ENCODE measurements around the gene FAM78A. TPM values are rescaled to one million over a fixed set of nuclear protein-coding genes. Genes with fewer than 3 reads are reported as not detected.

FAM78A gene
- total RNA-seq, 1 experiment from 2014 or later: 3.0 TPM

DNA sequence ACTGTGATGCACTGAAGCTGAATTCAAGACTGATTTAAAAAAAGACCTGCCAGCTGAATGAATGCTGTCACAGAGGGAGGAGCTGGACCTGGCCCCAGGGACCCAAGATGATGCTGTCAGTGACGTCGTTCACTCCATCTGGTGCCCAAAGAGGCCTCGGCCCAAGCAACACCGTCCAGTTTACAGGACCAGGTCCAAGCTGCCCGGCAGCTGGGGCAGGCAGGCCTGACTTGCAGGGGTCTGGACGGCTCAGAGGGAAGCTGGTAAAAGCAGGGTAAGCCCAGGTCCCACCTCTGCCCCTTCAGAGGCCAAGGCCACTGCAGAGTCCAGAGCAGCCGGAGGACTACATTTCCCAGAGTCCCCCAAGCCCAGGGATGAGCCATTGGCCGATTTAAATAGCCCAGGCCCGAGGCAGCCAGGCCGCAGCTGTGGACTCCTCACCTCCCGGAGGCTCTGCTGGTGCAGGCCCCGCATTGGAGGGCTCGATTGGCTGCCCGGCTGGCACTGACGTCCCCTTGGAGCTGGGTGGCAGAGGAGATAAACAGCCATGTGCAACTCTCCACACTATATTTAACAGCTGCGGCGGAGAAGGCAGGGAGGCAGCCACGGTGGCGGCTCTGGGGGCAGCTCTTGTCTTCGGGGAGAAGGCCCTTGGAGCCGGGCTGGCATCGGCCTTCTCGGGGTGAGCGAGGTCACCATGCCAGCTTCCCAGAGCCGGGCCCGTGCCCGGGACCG, 13.2 kb upstream of the FAM78A start, which contains the start of gene PLPP7 (continued):
- peak; percentile 44; the same call in 1 of the 2 replicates for TF ChIP-seq MYBL2 (CRISPR knock-in tag; IDR thresholded peaks at IDR 0.05)
- no peak for TF ChIP-seq ZNF121 (CRISPR knock-in tag; IDR thresholded peaks at IDR 0.05)
- TF ChIP-seq GRHL2 (CRISPR knock-in tag; IDR thresholded peaks at IDR 0.05; ENCODE audit: insufficient replicate concordance, severe bottlenecking): no peak
- TF ChIP-seq NFATC4 (CRISPR knock-in tag; IDR thresholded peaks at IDR 0.05): no peak
- TF ChIP-seq ZNF416 (CRISPR knock-in tag; IDR thresholded peaks at IDR 0.05): no peak
- no peak for TF ChIP-seq E2F5 (CRISPR knock-in tag; IDR thresholded peaks at IDR 0.05)
- TF ChIP-seq, protein P1, sequence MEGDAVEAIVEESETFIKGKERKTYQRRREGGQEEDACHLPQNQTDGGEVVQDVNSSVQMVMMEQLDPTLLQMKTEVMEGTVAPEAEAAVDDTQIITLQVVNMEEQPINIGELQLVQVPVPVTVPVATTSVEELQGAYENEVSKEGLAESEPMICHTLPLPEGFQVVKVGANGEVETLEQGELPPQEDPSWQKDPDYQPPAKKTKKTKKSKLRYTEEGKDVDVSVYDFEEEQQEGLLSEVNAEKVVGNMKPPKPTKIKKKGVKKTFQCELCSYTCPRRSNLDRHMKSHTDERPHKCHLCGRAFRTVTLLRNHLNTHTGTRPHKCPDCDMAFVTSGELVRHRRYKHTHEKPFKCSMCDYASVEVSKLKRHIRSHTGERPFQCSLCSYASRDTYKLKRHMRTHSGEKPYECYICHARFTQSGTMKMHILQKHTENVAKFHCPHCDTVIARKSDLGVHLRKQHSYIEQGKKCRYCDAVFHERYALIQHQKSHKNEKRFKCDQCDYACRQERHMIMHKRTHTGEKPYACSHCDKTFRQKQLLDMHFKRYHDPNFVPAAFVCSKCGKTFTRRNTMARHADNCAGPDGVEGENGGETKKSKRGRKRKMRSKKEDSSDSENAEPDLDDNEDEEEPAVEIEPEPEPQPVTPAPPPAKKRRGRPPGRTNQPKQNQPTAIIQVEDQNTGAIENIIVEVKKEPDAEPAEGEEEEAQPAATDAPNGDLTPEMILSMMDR (IDR thresholded peaks at IDR 0.05): no peak
- TF ChIP-seq MLX (CRISPR knock-in tag; IDR thresholded peaks at IDR 0.05): no peak
- TF ChIP-seq ESRRA (CRISPR knock-in tag; IDR thresholded peaks at IDR 0.05; ENCODE audit: borderline replicate concordance): no peak
- no peak for TF ChIP-seq ETV6 (CRISPR knock-in tag; IDR thresholded peaks at IDR 0.05)

DNA sequence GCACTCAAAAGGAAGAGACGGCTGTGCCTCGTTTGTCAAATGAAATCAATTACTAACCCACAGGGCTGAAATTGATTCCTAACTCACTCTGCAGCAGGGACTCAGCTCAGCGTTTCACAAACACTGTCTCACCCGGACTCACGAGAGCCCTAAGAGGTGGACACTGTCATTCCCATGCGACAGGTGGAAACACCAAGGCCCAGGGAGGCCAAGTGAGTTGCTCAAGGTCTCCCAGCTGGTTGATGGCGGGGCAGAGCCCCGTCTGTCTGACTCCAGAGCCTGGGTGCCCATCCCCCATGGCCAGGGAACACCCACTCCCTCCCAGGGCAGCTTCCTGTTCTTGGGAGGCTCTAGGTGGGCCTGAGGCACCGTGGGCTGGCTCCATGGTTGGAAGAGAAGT, 11.9 kb upstream of the FAM78A start:
- Mint-ChIP-seq H3K27ac (no peak overlapping the region), H3K9me3 (no peaks in the 10 kb centered on the region), H3K27me3 (ENCODE audit: low read depth) (peaks cover 14% of the 10 kb centered on the region), H3K36me3 (no peaks in the 10 kb centered on the region), H3K4me1 (peaks cover 10% of the 10 kb centered on the region), H3K4me3 (no peak overlapping the region)
- TF ChIP-seq RORB (CRISPR knock-in tag; IDR thresholded peaks at IDR 0.05): no peak
- CTCF ChIA-PET: interaction anchor here (1.0 to 4.4 kb wide), 8 partner anchors 8 to 62 kb away, joined by 3 to 44 read pairs (median 5); partner anchors contain the start of gene FAM78A
- ATAC-seq (no peak), DNase-seq (ENCODE audit: low spot score) (no peak)
- POLR2A ChIA-PET: no interaction called here

GRCh38 chr9:131287359-131287758, 11.0 kb upstream of the FAM78A start:
- peaks cover 16% of the 10 kb centered on the region for H3K27me3 Mint-ChIP-seq (ENCODE audit: low read depth)
- TF ChIP-seq TEAD4 (CRISPR knock-in tag; IDR thresholded peaks at IDR 0.05): no peak
- TF ChIP-seq ZNF317 (CRISPR knock-in tag; IDR thresholded peaks at IDR 0.05; ENCODE audit: borderline replicate concordance, low read depth): no peak
- no peak for TF ChIP-seq MLX (CRISPR knock-in tag; IDR thresholded peaks at IDR 0.05)
- TF ChIP-seq ATF3 (CRISPR knock-in tag; conservative IDR thresholded peaks at IDR 0.05): no peak
- TF ChIP-seq, protein P2, sequence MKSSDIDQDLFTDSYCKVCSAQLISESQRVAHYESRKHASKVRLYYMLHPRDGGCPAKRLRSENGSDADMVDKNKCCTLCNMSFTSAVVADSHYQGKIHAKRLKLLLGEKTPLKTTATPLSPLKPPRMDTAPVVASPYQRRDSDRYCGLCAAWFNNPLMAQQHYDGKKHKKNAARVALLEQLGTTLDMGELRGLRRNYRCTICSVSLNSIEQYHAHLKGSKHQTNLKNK (CRISPR knock-in tag; IDR thresholded peaks at IDR 0.05): no peak
- TF ChIP-seq, protein P3, sequence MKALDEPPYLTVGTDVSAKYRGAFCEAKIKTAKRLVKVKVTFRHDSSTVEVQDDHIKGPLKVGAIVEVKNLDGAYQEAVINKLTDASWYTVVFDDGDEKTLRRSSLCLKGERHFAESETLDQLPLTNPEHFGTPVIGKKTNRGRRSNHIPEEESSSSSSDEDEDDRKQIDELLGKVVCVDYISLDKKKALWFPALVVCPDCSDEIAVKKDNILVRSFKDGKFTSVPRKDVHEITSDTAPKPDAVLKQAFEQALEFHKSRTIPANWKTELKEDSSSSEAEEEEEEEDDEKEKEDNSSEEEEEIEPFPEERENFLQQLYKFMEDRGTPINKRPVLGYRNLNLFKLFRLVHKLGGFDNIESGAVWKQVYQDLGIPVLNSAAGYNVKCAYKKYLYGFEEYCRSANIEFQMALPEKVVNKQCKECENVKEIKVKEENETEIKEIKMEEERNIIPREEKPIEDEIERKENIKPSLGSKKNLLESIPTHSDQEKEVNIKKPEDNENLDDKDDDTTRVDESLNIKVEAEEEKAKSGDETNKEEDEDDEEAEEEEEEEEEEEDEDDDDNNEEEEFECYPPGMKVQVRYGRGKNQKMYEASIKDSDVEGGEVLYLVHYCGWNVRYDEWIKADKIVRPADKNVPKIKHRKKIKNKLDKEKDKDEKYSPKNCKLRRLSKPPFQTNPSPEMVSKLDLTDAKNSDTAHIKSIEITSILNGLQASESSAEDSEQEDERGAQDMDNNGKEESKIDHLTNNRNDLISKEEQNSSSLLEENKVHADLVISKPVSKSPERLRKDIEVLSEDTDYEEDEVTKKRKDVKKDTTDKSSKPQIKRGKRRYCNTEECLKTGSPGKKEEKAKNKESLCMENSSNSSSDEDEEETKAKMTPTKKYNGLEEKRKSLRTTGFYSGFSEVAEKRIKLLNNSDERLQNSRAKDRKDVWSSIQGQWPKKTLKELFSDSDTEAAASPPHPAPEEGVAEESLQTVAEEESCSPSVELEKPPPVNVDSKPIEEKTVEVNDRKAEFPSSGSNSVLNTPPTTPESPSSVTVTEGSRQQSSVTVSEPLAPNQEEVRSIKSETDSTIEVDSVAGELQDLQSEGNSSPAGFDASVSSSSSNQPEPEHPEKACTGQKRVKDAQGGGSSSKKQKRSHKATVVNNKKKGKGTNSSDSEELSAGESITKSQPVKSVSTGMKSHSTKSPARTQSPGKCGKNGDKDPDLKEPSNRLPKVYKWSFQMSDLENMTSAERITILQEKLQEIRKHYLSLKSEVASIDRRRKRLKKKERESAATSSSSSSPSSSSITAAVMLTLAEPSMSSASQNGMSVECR (CRISPR knock-in tag; IDR thresholded peaks at IDR 0.05; ENCODE audit: borderline replicate concordance): no peak
- TF ChIP-seq ERG (CRISPR knock-in tag; IDR thresholded peaks at IDR 0.05): no peak
- no peak for TF ChIP-seq STAT6 (CRISPR knock-in tag; conservative IDR thresholded peaks at IDR 0.05; ENCODE audit: low read depth)
- TF ChIP-seq ZNF219 (CRISPR knock-in tag; IDR thresholded peaks at IDR 0.05; ENCODE audit: borderline replicate concordance): no peak

More at GRCh38 chr9:131287359-131287758, 11.0 kb upstream of the FAM78A start:
- no peaks in the 10 kb centered on the region for H3K36me3 Mint-ChIP-seq
- H3K4me3 Mint-ChIP-seq: no peak overlapping the region
- no peak for ATAC-seq
- POLR2A ChIA-PET: no interaction called here
- DNase-seq (ENCODE audit: low spot score): no peak
- no peaks in the 10 kb centered on the region for H3K9me3 Mint-ChIP-seq
- peaks cover 10% of the 10 kb centered on the region for H3K4me1 Mint-ChIP-seq
- CTCF ChIA-PET: interaction anchor here (2.3 to 4.4 kb wide), 2 partner anchors 9 to 49 kb away, joined by 6 to 44 read pairs; no protein-coding TSS in a partner anchor
- H3K27ac Mint-ChIP-seq: no peak overlapping the region
